Epithelial cell of proximal tubule (primary cell): ENCODE measurements around the gene TENM4. TPM values are rescaled to one million over a fixed set of nuclear protein-coding genes. Genes with fewer than 3 reads are reported as not detected.

Experiments used
- DNase-seq: peaks from one replicate; pipeline ENCODE4 v3.0.0-alpha.2; 2011; ENCODE audit warnings: low read depth
- H3K4me3 ChIP-seq: 2 replicates; pipeline ENCODE4 v1.5.1; 2011; ENCODE audit warnings: low read depth, mild to moderate bottlenecking, low read length
- total RNA-seq: library from RNA; depleted of rRNA; stranded (reverse); fragments of >200 nt; gene quantifications from 2 replicates; pipeline ENCODE4 v1.2.3, GENCODE V29; 2015
- TF ChIP-seq, protein P1 (sequence below): conservative IDR thresholded peaks from 2 replicates; pipeline ENCODE4 v1.5.1; 2012; ENCODE audit warnings: low read depth, mild to moderate bottlenecking, low read length

Gene TENM4
- total RNA-seq, 1 donor from 2014 or later = 22.2 TPM

DNA sequence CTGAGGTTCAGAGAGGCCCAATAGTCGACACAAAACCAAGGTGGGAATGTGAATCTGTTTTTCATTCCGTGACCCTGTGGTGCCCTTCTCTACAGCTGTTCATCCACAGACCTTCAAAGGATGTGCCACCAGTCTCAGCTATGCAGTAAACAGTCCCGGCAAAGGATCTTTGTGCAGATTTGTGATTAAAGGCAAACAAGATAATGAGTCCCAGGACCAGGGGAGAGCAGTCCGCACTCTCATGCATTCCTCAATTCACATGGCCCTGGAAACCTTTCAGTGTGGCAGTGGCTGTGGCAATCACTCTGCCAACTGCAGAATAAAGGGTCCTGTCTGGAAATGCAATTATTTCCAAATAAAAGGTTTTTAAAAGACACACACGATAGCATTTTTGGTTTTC lies 418.6 kb downstream of the TENM4 start:
- TF ChIP-seq, protein P1, sequence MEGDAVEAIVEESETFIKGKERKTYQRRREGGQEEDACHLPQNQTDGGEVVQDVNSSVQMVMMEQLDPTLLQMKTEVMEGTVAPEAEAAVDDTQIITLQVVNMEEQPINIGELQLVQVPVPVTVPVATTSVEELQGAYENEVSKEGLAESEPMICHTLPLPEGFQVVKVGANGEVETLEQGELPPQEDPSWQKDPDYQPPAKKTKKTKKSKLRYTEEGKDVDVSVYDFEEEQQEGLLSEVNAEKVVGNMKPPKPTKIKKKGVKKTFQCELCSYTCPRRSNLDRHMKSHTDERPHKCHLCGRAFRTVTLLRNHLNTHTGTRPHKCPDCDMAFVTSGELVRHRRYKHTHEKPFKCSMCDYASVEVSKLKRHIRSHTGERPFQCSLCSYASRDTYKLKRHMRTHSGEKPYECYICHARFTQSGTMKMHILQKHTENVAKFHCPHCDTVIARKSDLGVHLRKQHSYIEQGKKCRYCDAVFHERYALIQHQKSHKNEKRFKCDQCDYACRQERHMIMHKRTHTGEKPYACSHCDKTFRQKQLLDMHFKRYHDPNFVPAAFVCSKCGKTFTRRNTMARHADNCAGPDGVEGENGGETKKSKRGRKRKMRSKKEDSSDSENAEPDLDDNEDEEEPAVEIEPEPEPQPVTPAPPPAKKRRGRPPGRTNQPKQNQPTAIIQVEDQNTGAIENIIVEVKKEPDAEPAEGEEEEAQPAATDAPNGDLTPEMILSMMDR = no peak
- H3K4me3 ChIP-seq = no peak overlapping the region
- DNase-seq = no peak

DNA sequence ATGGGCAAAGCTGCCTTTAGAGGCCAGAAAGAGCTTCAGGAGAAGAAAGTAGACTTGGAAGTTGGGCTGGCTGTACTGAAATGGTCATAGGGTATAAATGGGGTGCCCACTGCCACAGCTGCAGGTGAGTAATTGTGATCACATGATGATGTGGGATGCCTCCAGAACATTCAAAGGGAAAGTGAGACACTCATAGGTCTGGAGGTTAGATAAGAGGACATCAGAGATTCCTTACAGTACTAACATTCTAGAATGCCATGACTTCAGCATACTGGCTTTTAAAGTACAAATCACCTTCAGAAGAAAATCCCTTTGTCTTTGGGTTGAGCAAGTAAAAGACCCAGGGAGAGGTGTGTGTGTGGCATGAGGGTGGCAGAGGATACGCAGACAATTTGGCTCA lies 419.2 kb downstream of the TENM4 start:
- DNase-seq = no peak
- H3K4me3 ChIP-seq = no peak overlapping the region
- TF ChIP-seq, protein P1 = no peak

DNA sequence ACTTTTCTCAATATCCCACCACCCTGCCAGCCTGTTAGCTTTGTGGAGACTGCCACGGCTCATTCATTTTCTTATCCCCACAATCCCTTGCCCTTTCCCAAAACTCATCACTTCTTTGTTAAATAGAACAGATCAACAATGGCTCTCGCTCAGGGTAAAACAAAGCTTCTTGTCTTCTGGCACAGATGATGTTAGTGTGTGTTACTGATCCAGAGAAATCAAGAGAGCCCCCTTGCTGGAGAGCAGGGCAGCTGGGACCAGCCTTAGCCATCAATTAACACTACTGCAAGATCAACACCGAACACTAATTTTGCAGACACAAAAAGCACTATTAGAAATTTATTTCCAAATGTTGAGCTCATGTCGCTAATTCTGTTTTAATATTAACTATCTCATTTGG lies 420.9 kb downstream of the TENM4 start:
- TF ChIP-seq, protein P1 = no peak
- no peak overlapping the region for H3K4me3 ChIP-seq
- no peak for DNase-seq

DNA sequence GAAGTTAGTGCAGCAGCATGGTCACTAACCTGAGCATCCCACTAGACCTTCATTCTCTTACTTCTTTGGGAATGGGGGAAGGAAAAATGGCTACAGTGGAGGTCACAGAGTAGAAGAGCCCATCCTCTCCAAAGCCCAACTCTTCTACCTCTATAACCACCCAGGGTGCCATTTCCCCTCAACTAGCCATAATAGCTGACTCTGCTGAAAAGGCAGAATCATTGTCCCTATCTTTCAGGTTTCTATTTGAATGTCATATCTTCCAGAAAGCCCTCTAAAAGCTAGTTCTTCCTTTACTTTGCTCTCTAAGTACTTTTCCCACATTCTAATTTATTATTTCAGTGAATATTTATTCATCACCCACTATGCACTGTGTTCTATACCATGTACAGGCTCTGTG lies 421.6 kb downstream of the TENM4 start:
- TF ChIP-seq, protein P1 = no peak
- no peak for DNase-seq
- H3K4me3 ChIP-seq = no peak overlapping the region

DNA sequence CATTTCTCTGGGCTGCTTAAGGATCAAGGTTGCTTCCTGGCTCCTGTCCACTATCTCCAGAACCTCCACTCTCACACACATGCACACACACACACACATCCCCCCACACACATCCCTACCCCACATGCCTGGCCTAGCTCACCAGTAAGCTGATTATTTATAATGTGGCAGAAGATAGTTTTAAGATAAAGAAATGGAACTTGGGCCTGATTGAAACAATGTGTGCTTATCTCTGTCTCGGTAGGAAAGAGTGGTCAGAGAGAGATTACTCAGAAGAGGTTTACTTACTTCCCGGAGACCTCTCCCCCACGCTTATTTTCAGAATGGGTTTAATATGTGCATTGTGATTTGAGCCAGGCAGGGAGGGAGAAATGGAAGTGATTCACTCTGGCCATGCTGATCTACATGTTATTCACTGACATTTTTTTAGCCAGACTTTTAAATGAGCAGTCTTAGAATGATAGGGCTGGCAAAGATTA lies 422.4 kb downstream of the TENM4 start:
- no peak overlapping the region for H3K4me3 ChIP-seq
- TF ChIP-seq, protein P1 = no peak
- no peak for DNase-seq

DNA sequence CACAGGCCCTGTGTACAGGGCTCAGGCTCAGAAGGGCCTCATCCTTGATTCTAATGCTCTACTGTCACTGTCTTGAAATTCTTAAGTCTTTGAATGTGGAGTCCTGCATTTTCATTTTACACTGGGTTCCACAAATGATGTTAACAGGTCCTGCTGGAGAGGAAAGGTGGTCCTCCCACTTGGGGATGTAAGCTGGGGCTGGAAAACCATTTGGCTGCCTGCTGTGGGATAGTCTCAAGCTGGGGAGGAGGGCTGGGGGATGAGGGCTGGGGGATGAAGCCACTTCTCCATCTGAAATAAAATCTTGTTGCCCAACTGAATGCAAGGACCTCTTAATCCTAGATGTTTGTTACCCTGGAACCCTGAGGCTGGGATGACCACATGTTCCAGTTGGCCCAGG lies 423.0 kb downstream of the TENM4 start:
- no peak for DNase-seq
- TF ChIP-seq, protein P1 = no peak
- H3K4me3 ChIP-seq = no peak overlapping the region

DNA sequence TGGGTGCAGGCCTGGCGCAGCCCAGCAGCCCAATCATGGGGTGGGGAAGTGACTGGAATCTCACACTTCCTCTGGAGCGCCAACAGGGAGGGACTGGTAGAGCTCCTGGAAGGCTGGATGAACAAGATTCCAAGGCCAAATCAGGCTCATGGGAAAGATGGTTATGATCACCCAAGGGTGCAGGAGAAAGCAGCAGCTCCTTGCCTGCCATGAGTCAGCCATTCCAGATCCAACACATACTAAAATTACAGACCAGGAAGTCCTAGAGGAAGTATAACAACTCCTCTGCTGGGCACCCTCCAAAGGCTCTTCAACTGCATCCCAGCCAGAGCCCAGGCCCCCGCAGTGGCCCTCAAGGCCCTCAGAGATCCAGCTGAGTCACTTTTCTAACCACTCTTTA lies 427.3 kb downstream of the TENM4 start:
- DNase-seq = peak; percentile 18
- TF ChIP-seq, protein P1 = no peak
- no peak overlapping the region for H3K4me3 ChIP-seq
